ELR (cell line): ENCODE results near the gene MAP6.
A peak's percentile ranks its signal among the peaks of the same experiment; 100 is the strongest.
"Not testable (repeated sequence)": the region's sequence is repeated elsewhere in the genome, so short reads cannot be mapped to it uniquely, and the experiment has no call there.

Experiments used
- DNase-seq: peaks from one replicate; pipeline ENCODE4 v3.0.0-alpha.2; 2015; ENCODE audit warnings: low read depth

The MAP6 gene

GRCh38 chr11:75668451-75669297, at the start of gene MAP6:
Gene MAP6, minus strand, starts transcription at chr11:75669038. Its CDS starts 669 bp downstream, at chr11:75668369.
- DNase-seq = peak; percentile 24

- no peak for DNase-seq
Measured at GRCh38 chr11:75717608-75718418, 49.0 kb upstream of the MAP6 start, which contains the start of gene MOGAT2. Gene MOGAT2, plus strand, starts transcription at chr11:75717838. Its CDS starts 51 bp downstream, at chr11:75717889.

- DNase-seq = no peak
Measured at GRCh38 chr11:75716659-75717058, 47.8 kb upstream of the MAP6 start.

GRCh38 chr11:75715688-75716087, 46.9 kb upstream of the MAP6 start:
- DNase-seq = no peak

GRCh38 chr11:75714211-75714610, 45.4 kb upstream of the MAP6 start:
- no peak for DNase-seq

- peak; percentile 86 for DNase-seq
Measured at GRCh38 chr11:75706260-75706729, 37.5 kb upstream of the MAP6 start.

GRCh38 chr11:75705541-75705940, 36.7 kb upstream of the MAP6 start:
- DNase-seq = peak; percentile 24

- no peak for DNase-seq
Measured at GRCh38 chr11:75703695-75704237, 34.9 kb upstream of the MAP6 start.

GRCh38 chr11:75700940-75701339, 32.1 kb upstream of the MAP6 start:
- DNase-seq = no peak

- no peak for DNase-seq
Measured at GRCh38 chr11:75697906-75698581, 29.2 kb upstream of the MAP6 start.

- no peak for DNase-seq
Measured at GRCh38 chr11:75691804-75692203, 23.0 kb upstream of the MAP6 start.

GRCh38 chr11:75689863-75690609, 21.2 kb upstream of the MAP6 start:
- peak; percentile 37 for DNase-seq

- not testable (repeated sequence) for DNase-seq
Measured at GRCh38 chr11:75683856-75684255, 15.0 kb upstream of the MAP6 start.

- no peak for DNase-seq
Measured at GRCh38 chr11:75679566-75679965, 10.7 kb upstream of the MAP6 start.

GRCh38 chr11:75678620-75679259, 9.9 kb upstream of the MAP6 start:
- DNase-seq = no peak

- DNase-seq = no peak
Measured at GRCh38 chr11:75677909-75678308, 9.1 kb upstream of the MAP6 start.

GRCh38 chr11:75677275-75677674, 8.4 kb upstream of the MAP6 start:
- no peak for DNase-seq

GRCh38 chr11:75673977-75674582, 5.2 kb upstream of the MAP6 start:
- peak; percentile 73 for DNase-seq

GRCh38 chr11:75667831-75668450, 897 bp downstream of the MAP6 start:
- peak; percentile 66 for DNase-seq
